Measurements from ENCODE around the gene PRR11.
"Not testable (repeated sequence)": the region's sequence is repeated elsewhere in the genome, so short reads cannot be mapped to it uniquely, and the experiment has no call there.

PRR11 gene

GRCh38 chr17:59124665-59125064 is 30.9 kb upstream of the PRR11 start:
- H3K36me3 ChIP-seq (replicated peaks; ENCODE audit: insufficient read depth, low read length), result no peaks in the 10 kb centered on the region; the same call in 1 of the 2 replicates
- DNase-seq, result no peak
- H3K9me3 ChIP-seq (replicated peaks; ENCODE audit: insufficient read depth, low read length), result no peaks in the 10 kb centered on the region
- H3K9me2 ChIP-seq (replicated peaks; ENCODE audit: insufficient read depth, low read length), result no peaks in the 10 kb centered on the region
- no peaks in the 10 kb centered on the region for H3F3A ChIP-seq (ENCODE audit: insufficient read depth, low read length)
- no peak overlapping the region for H2AFZ ChIP-seq (ENCODE audit: low read length)
- H3K4me2 ChIP-seq (ENCODE audit: low read depth, low read length), result no peak overlapping the region
- no peaks in the 10 kb centered on the region for H4K20me1 ChIP-seq (ENCODE audit: insufficient read depth, low read length)
- no peak overlapping the region for H3K9ac ChIP-seq (ENCODE audit: low read length)
- no peak overlapping the region for H3K4me3 ChIP-seq (ENCODE audit: low read length)
- H3K27ac ChIP-seq (ENCODE audit: low read length), result no peak overlapping the region
- H3K4me1 ChIP-seq (ENCODE audit: low read length), result no peaks in the 10 kb centered on the region
- TF ChIP-seq EZH2phosphoT487 (IDR thresholded peaks at IDR 0.05; ENCODE audit: low read length), result no peak
- TF ChIP-seq, protein P1, sequence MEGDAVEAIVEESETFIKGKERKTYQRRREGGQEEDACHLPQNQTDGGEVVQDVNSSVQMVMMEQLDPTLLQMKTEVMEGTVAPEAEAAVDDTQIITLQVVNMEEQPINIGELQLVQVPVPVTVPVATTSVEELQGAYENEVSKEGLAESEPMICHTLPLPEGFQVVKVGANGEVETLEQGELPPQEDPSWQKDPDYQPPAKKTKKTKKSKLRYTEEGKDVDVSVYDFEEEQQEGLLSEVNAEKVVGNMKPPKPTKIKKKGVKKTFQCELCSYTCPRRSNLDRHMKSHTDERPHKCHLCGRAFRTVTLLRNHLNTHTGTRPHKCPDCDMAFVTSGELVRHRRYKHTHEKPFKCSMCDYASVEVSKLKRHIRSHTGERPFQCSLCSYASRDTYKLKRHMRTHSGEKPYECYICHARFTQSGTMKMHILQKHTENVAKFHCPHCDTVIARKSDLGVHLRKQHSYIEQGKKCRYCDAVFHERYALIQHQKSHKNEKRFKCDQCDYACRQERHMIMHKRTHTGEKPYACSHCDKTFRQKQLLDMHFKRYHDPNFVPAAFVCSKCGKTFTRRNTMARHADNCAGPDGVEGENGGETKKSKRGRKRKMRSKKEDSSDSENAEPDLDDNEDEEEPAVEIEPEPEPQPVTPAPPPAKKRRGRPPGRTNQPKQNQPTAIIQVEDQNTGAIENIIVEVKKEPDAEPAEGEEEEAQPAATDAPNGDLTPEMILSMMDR (IDR thresholded peaks at IDR 0.05; ENCODE audit: low read length), result no peak
- TF ChIP-seq EZH2 (optimal IDR thresholded peaks at IDR 0.05; ENCODE audit: low read depth, low read length), result no peak
- H3K27me3 ChIP-seq (replicated peaks; ENCODE audit: insufficient read depth, low read length), result no peaks in the 10 kb centered on the region
- H3K79me2 ChIP-seq (ENCODE audit: low read length), result peaks cover 33% of the 10 kb centered on the region

GRCh38 chr17:59126809-59127417 is 28.6 kb upstream of the PRR11 start:
- Histone ChIP-seq H3F3A (ENCODE audit: insufficient read depth, low read length) (no peaks in the 10 kb centered on the region), H3K79me2 (ENCODE audit: low read length) (peaks cover 34% of the 10 kb centered on the region), H3K27ac (ENCODE audit: low read length) (no peak overlapping the region), H3K9ac (ENCODE audit: low read length) (no peak overlapping the region), H3K9me2 (replicated peaks; ENCODE audit: insufficient read depth, low read length) (no peaks in the 10 kb centered on the region), H3K27me3 (replicated peaks; ENCODE audit: insufficient read depth, low read length) (no peaks in the 10 kb centered on the region), H3K36me3 (replicated peaks; ENCODE audit: insufficient read depth, low read length) (no peaks in the 10 kb centered on the region), H4K20me1 (ENCODE audit: insufficient read depth, low read length) (no peaks in the 10 kb centered on the region), H3K4me1 (ENCODE audit: low read length) (no peaks in the 10 kb centered on the region), H3K4me2 (ENCODE audit: low read depth, low read length) (no peak overlapping the region), H2AFZ (ENCODE audit: low read length) (no peak overlapping the region), H3K4me3 (ENCODE audit: low read length) (no peak overlapping the region), H3K9me3 (replicated peaks; ENCODE audit: insufficient read depth, low read length) (no peaks in the 10 kb centered on the region)
- no peak for TF ChIP-seq EZH2phosphoT487 (IDR thresholded peaks at IDR 0.05; ENCODE audit: low read length)
- TF ChIP-seq, protein P1 (IDR thresholded peaks at IDR 0.05; ENCODE audit: low read length), result no peak
- TF ChIP-seq EZH2 (optimal IDR thresholded peaks at IDR 0.05; ENCODE audit: low read depth, low read length), result no peak
- no peak for DNase-seq

DNA sequence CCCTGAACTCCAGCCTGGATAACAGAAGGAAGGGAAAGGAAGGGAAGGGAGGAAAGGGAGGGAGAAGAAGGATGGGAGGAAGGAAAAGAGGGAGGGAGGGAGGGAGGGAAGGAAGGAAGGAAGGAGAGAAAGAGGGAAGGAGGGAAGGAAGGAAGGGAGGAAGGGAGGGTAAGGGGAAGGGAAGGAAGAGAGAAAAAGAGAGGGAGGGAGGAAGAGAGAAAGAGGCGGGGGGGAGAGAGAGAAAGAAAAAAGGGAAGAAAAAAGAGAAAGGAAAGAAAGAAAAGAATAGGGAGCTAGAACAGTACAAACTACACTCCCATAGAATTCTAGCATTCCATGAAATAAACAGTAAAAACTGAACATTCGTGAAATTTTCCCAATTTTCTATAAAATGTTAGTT is 25.7 kb upstream of the PRR11 start:
- Histone ChIP-seq H3K9me2 (replicated peaks; ENCODE audit: insufficient read depth, low read length) (no peaks in the 10 kb centered on the region), H3K36me3 (replicated peaks; ENCODE audit: insufficient read depth, low read length) (no peaks in the 10 kb centered on the region), H3K9ac (ENCODE audit: low read length) (no peak overlapping the region), H3F3A (ENCODE audit: insufficient read depth, low read length) (no peaks in the 10 kb centered on the region), H3K79me2 (ENCODE audit: low read length) (peaks cover 50% of the 10 kb centered on the region), H3K4me2 (ENCODE audit: low read depth, low read length) (no peak overlapping the region), H2AFZ (ENCODE audit: low read length) (no peak overlapping the region), H4K20me1 (ENCODE audit: insufficient read depth, low read length) (no peaks in the 10 kb centered on the region), H3K4me1 (ENCODE audit: low read length) (no peaks in the 10 kb centered on the region), H3K27ac (ENCODE audit: low read length) (no peak overlapping the region), H3K9me3 (replicated peaks; ENCODE audit: insufficient read depth, low read length) (no peaks in the 10 kb centered on the region), H3K27me3 (replicated peaks; ENCODE audit: insufficient read depth, low read length) (no peaks in the 10 kb centered on the region), H3K4me3 (ENCODE audit: low read length) (no peak overlapping the region)
- no peak for TF ChIP-seq EZH2phosphoT487 (IDR thresholded peaks at IDR 0.05; ENCODE audit: low read length)
- no peak for DNase-seq

- H3K4me2 ChIP-seq (ENCODE audit: low read depth, low read length), result no peak overlapping the region
- no peaks in the 10 kb centered on the region for H3K9me3 ChIP-seq (replicated peaks; ENCODE audit: insufficient read depth, low read length)
- H3K36me3 ChIP-seq (replicated peaks; ENCODE audit: insufficient read depth, low read length), result no peaks in the 10 kb centered on the region
- TF ChIP-seq EZH2 (optimal IDR thresholded peaks at IDR 0.05; ENCODE audit: low read depth, low read length) (no peak), EZH2phosphoT487 (IDR thresholded peaks at IDR 0.05; ENCODE audit: low read length) (no peak)
- TF ChIP-seq, protein P1 (IDR thresholded peaks at IDR 0.05; ENCODE audit: low read length), result no peak
- no peaks in the 10 kb centered on the region for H4K20me1 ChIP-seq (ENCODE audit: insufficient read depth, low read length)
- no peak overlapping the region for H3K4me3 ChIP-seq (ENCODE audit: low read length)
- no peak overlapping the region for H2AFZ ChIP-seq (ENCODE audit: low read length)
- no peaks in the 10 kb centered on the region for H3K9me2 ChIP-seq (replicated peaks; ENCODE audit: insufficient read depth, low read length)
- no peak overlapping the region for H3K27ac ChIP-seq (ENCODE audit: low read length)
- no peak overlapping the region for H3K9ac ChIP-seq (ENCODE audit: low read length)
- DNase-seq, result no peak
- H3K79me2 ChIP-seq (ENCODE audit: low read length), result peaks cover 62% of the 10 kb centered on the region
- H3F3A ChIP-seq (ENCODE audit: insufficient read depth, low read length), result no peaks in the 10 kb centered on the region
- no peaks in the 10 kb centered on the region for H3K27me3 ChIP-seq (replicated peaks; ENCODE audit: insufficient read depth, low read length)
- H3K4me1 ChIP-seq (ENCODE audit: low read length), result no peaks in the 10 kb centered on the region
Measured at GRCh38 chr17:59131131-59131530, 24.4 kb upstream of the PRR11 start.

DNA sequence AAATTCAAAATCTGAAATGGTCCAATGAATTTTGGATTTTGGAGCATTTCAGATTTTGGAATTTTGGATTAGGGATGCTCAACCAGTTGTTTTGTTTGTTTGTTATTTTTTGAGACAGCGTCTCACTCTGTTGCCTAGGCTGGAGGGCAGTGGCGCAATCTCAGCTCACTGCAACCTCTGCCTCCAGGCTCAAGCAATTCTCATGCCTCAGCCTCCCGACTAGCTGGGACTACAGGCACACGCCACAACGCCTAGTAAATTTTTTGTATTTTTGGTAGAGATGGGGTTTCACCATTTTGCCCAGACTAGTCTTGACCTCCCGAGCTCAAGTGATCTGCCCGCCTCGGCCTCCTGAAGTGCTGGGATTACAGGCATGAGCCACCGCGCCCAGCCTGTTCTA is 17.2 kb upstream of the PRR11 start:
- H4K20me1 ChIP-seq (ENCODE audit: insufficient read depth, low read length); H3F3A ChIP-seq (ENCODE audit: insufficient read depth, low read length); H3K9me3 ChIP-seq (replicated peaks; ENCODE audit: insufficient read depth, low read length); H3K9me2 ChIP-seq (replicated peaks; ENCODE audit: insufficient read depth, low read length); H3K27me3 ChIP-seq (replicated peaks; ENCODE audit: insufficient read depth, low read length); H3K4me3 ChIP-seq (ENCODE audit: low read length); H3K36me3 ChIP-seq (replicated peaks; ENCODE audit: insufficient read depth, low read length); H2AFZ ChIP-seq (ENCODE audit: low read length); H3K4me1 ChIP-seq (ENCODE audit: low read length); H3K4me2 ChIP-seq (ENCODE audit: low read depth, low read length); DNase-seq; H3K27ac ChIP-seq (ENCODE audit: low read length); H3K9ac ChIP-seq (ENCODE audit: low read length): not testable (repeated sequence)
- peaks cover 88% of the 10 kb centered on the region for H3K79me2 ChIP-seq (ENCODE audit: low read length)
